HepG2 (cell line): ENCODE data around the gene BSN. TPM values are rescaled to one million over a fixed set of nuclear protein-coding genes. Genes with fewer than 3 reads are reported as not detected.
"Not testable (repeated sequence)": the region's sequence is repeated elsewhere in the genome, so short reads cannot be mapped to it uniquely, and the experiment has no call there.

Experiments used
- ATAC-seq: fragments of 200-7000 bp; cut with Tn5 transposase; 3 replicates; pipeline ENCODE4 v1.9.1; 2020; ENCODE audit warnings: mild to moderate bottlenecking, moderate library complexity
- BruUV-seq: library from RNA; stranded (reverse); fragments of 400-500 nt; replicated peaks from 2 replicates; lab custom pipeline; 2021; lab: Mats Ljungman, UMichigan
- CTCF ChIA-PET: fragments of 300-600 bp; formaldehyde crosslinking; extraction: SDS; loops from one replicate; lab custom pipeline; 2021; ENCODE audit warnings: low total read pairs, inconsistent platforms, low intra/inter-chr PET ratio; lab: Yijun Ruan, JAX
- POLR2A ChIA-PET: fragments of 350-600 bp; sonication (Branson Sonifier 250); formaldehyde crosslinking; loops from one replicate; lab custom pipeline; 2020; ENCODE audit warnings: antibody characterized with exemption, inconsistent platforms; lab: Yijun Ruan, JAX
- DNase-seq: peaks from one replicate; pipeline ENCODE4 v3.0.0-alpha.2; 2015; ENCODE audit warnings: low spot score
- FAIRE-seq: peaks from 3 replicates; lab custom pipeline; 2011; peaks lifted over from hg19 to GRCh38; lab: Jason Lieb, UNC
- H2AFZ ChIP-seq: one replicate; pipeline ENCODE4 v1.6.1; 2011; ENCODE audit warnings: low read length, inconsistent platforms
- H3K27ac ChIP-seq: fragments of 300-600 bp; 3 replicates; pipeline ENCODE4 v1.8.0; 2011; ENCODE audit warnings: mixed run types, mild to moderate bottlenecking, mixed read lengths, low read length, inconsistent platforms; ENCODE audit not compliant: insufficient read depth; ENCODE audit errors: extremely low read length
- H3K27me3 ChIP-seq, 2 experiments: fragments of 200-600 bp in 1 of 2; 2 replicates in 1 of 2; 3 replicates in 1 of 2; pipeline versions ENCODE4 v1.6.0 to v1.8.0; 2011; ENCODE audit warnings: low read length in 2 of 2, mild to moderate bottlenecking in 2 of 2, moderate library complexity in 2 of 2, inconsistent platforms in 1 of 2; ENCODE audit not compliant: insufficient read depth in 2 of 2, control insufficient read depth in 1 of 2
- H3K36me3 ChIP-seq, 2 experiments: fragments of 200-600 bp in 1 of 2; replicated peaks in 1 of 2; 2 replicates in 1 of 2; 3 replicates in 1 of 2; pipeline versions ENCODE4 v1.5.1 to v1.8.0; 2011; ENCODE audit warnings: low read length in 2 of 2, inconsistent platforms in 1 of 2; ENCODE audit not compliant: insufficient read depth in 2 of 2, control insufficient read depth in 1 of 2
- H3K4me1 ChIP-seq: 2 replicates; pipeline ENCODE4 v1.5.1; 2012; ENCODE audit warnings: low read length, inconsistent platforms; ENCODE audit not compliant: insufficient read depth
- H3K4me2 ChIP-seq: 2 replicates; pipeline ENCODE4 v1.6.0; 2011; ENCODE audit warnings: low read depth, low read length, inconsistent platforms
- H3K4me3 ChIP-seq, 3 experiments: fragments of 200-600 bp in 1 of 3; sonication (generic), shearing (Covaris generic) in 1 of 3; replicated peaks in 1 of 3; 2 replicates each; pipeline ENCODE4 v1.5.1; 2011 to 2016; ENCODE audit warnings: low read length in 3 of 3, inconsistent platforms in 2 of 3, low read depth in 2 of 3, mild to moderate bottlenecking in 2 of 3, control low read depth in 1 of 3, mixed read lengths in 1 of 3; ENCODE audit not compliant: insufficient read depth in 1 of 3
- H3K79me2 ChIP-seq: one replicate; pipeline ENCODE4 v1.6.1; 2011; ENCODE audit warnings: low read length, inconsistent platforms; ENCODE audit not compliant: insufficient read depth
- H3K9ac ChIP-seq: 2 replicates; pipeline ENCODE4 v1.6.0; 2011; ENCODE audit warnings: mild to moderate bottlenecking, low read depth, low read length, inconsistent platforms; ENCODE audit not compliant: insufficient read depth
- H3K9me3 ChIP-seq: 2 replicates; pipeline ENCODE4 v1.5.1; 2012; ENCODE audit warnings: mild to moderate bottlenecking, low read length
- H4K20me1 ChIP-seq: 2 replicates; pipeline ENCODE4 v1.6.0; 2011; ENCODE audit warnings: inconsistent platforms, mild to moderate bottlenecking, low read length, moderate library complexity; ENCODE audit not compliant: insufficient read depth
- GATA4 ChIP-seq: sonication (generic); IDR thresholded peaks from 2 replicates; pipeline ENCODE4 v1.6.1; 2016; ENCODE audit warnings: antibody characterized with exemption, low read depth, borderline replicate concordance
- MEIS2 ChIP-seq: sonication (generic); formaldehyde crosslinking; IDR thresholded peaks from 2 replicates; pipeline ENCODE4 v1.9.0; 2021; ENCODE audit warnings: mild to moderate bottlenecking, missing genetic modification reagents
- PCBP2 ChIP-seq: fragments of 200-400 bp; formaldehyde crosslinking; optimal IDR thresholded peaks from 2 replicates; pipeline ENCODE3; 2018; ENCODE audit warnings: low read length, low read depth; ENCODE audit not compliant: poor library complexity, severe bottlenecking
- ZBTB34 ChIP-seq: sonication (generic); formaldehyde crosslinking; IDR thresholded peaks from 2 replicates; pipeline ENCODE4 v1.8.0; 2022; ENCODE audit warnings: mild to moderate bottlenecking, missing genetic modification reagents
- ZKSCAN1 ChIP-seq: fragments of 150-350 bp; IDR thresholded peaks from 2 replicates; pipeline ENCODE4 v1.6.1; 2014; ENCODE audit warnings: low read length
- ZNF121 ChIP-seq: sonication (generic); formaldehyde crosslinking; IDR thresholded peaks from 2 replicates; pipeline ENCODE4 v1.5.0; 2020; ENCODE audit warnings: mild to moderate bottlenecking, missing genetic modification reagents
- ZNF558 ChIP-seq: sonication (generic); formaldehyde crosslinking; IDR thresholded peaks from 2 replicates; pipeline ENCODE4 v1.9.0; 2022; ENCODE audit warnings: mild to moderate bottlenecking, missing genetic modification reagents, borderline replicate concordance
- WGBS: methylation state at CpG from one replicate; pipeline ENCODE4 v1.1.6; 2017; ENCODE audit warnings: low lambda C conversion rate; 5-methylcytosine and 5-hydroxymethylcytosine counted together
- in situ Hi-C: cut with HindIII; loops from 2 replicates; pipeline ENCODE4 v1.10.0; 2017; ENCODE audit warnings: low pct_unique_long_range_greater_than_20kb; ENCODE audit not compliant: extremely low pct_ligation_motif_present
- intact Hi-C: fragments of 100-400 bp; cut with micrococcal nuclease; formaldehyde crosslinking; loops from one replicate; pipeline ENCODE4 v1.10.0; 2022; ENCODE audit not compliant: unreplicated experiment
- polyA plus RNA-seq, 8 experiments: library from polyadenylated mRNA; depleted of rRNA in 3 of 8; stranded (reverse) in 7 of 8; unstranded in 1 of 8; fragments of >200 nt; fragmentation: Illumina TruSeq in 4 of 8; extraction: Trizol in 4 of 8; gene quantifications; 2 replicates each; pipeline versions ENCODE4 v1.2.1 to v1.2.3, GENCODE V29; 2011 to 2016; ENCODE audit warnings: low read depth in 4 of 8, missing spikeins in 1 of 8, mixed read lengths in 1 of 8; ENCODE audit not compliant: insufficient read depth in 1 of 8
- total RNA-seq, 5 experiments: library from RNA; depleted of rRNA; stranded (reverse); fragments of >200 nt; fragmentation: Illumina TruSeq; extraction: Trizol; gene quantifications; 2 replicates each; pipeline ENCODE4 v1.2.3, GENCODE V29; 2016; ENCODE audit warnings: low read depth in 1 of 5
- TF ChIP-seq, protein P1 (sequence below): IDR thresholded peaks from 2 replicates; pipeline ENCODE4 v1.6.1; 2012; ENCODE audit warnings: low read length, improper control_type of control experiment

BSN gene
- total and polyA plus RNA-seq, 2 of the 13 experiments (the other 11 are each of a cell fraction or from before 2014, with no cell fraction given): 0.42 to 0.86 TPM

GRCh38 chr3:49582177-49582576 lies 27.9 kb downstream of the BSN start:
- Histone ChIP-seq H3K9me3 (no peaks in the 10 kb centered on the region), H2AFZ (no peak overlapping the region), H3K9ac (no peak overlapping the region), H3K4me2 (no peak overlapping the region), H3K27ac (no peak overlapping the region), H3K36me3 (no peaks in the 10 kb centered on the region), H3K4me1 (no peaks in the 10 kb centered on the region), H4K20me1 (no peaks in the 10 kb centered on the region), H3K4me3 (no peak overlapping the region), H3K79me2 (no peaks in the 10 kb centered on the region), H3K27me3 (no peaks in the 10 kb centered on the region)
- no peak for TF ChIP-seq MEIS2 (CRISPR knock-in tag)
- no peak for TF ChIP-seq ZBTB34 (CRISPR knock-in tag)
- no peak for TF ChIP-seq ZNF558 (CRISPR knock-in tag)
- peak; percentile 54; the same call in 1 of the 2 replicates for TF ChIP-seq ZNF121 (CRISPR knock-in tag)
- no peak for TF ChIP-seq GATA4
- no peak for TF ChIP-seq ZKSCAN1
- TF ChIP-seq, protein P1, sequence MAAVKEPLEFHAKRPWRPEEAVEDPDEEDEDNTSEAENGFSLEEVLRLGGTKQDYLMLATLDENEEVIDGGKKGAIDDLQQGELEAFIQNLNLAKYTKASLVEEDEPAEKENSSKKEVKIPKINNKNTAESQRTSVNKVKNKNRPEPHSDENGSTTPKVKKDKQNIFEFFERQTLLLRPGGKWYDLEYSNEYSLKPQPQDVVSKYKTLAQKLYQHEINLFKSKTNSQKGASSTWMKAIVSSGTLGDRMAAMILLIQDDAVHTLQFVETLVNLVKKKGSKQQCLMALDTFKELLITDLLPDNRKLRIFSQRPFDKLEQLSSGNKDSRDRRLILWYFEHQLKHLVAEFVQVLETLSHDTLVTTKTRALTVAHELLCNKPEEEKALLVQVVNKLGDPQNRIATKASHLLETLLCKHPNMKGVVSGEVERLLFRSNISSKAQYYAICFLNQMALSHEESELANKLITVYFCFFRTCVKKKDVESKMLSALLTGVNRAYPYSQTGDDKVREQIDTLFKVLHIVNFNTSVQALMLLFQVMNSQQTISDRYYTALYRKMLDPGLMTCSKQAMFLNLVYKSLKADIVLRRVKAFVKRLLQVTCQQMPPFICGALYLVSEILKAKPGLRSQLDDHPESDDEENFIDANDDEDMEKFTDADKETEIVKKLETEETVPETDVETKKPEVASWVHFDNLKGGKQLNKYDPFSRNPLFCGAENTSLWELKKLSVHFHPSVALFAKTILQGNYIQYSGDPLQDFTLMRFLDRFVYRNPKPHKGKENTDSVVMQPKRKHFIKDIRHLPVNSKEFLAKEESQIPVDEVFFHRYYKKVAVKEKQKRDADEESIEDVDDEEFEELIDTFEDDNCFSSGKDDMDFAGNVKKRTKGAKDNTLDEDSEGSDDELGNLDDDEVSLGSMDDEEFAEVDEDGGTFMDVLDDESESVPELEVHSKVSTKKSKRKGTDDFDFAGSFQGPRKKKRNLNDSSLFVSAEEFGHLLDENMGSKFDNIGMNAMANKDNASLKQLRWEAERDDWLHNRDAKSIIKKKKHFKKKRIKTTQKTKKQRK: no peak
- TF ChIP-seq PCBP2: no peak
- in situ Hi-C loops: no loop called here
- ChIA-PET CTCF (no interaction called here), POLR2A (no interaction called here)
- ATAC-seq (no peak), FAIRE-seq (no peak), DNase-seq (no peak)
- intact Hi-C loops: no loop called here
- BruUV-seq: no TSS peak

GRCh38 chr3:49585261-49585755 lies 31.0 kb downstream of the BSN start:
- H3K36me3 ChIP-seq, H3K4me1 ChIP-seq, POLR2A ChIA-PET, FAIRE-seq, CTCF ChIA-PET, H3K27ac ChIP-seq, H3K9ac ChIP-seq, H3K27me3 ChIP-seq, H2AFZ ChIP-seq, DNase-seq, H3K4me3 ChIP-seq, in situ Hi-C loops, H4K20me1 ChIP-seq, BruUV-seq, H3K79me2 ChIP-seq, H3K9me3 ChIP-seq, ATAC-seq, H3K4me2 ChIP-seq: not testable (repeated sequence)
- intact Hi-C loops: loop anchor here (5.0 kb wide), 1 partner anchor 82 kb away; no protein-coding TSS in a partner anchor
- WGBS: 92% methylated on average over 20 of the region's 20 CpGs
